HEK293T (cell line): ENCODE data around the gene CFAP43.

Experiments
- CTCF ChIA-PET: fragments of 350-600 bp; formaldehyde crosslinking; extraction: SDS; loops from one replicate; lab custom pipeline; 2021; ENCODE audit warnings: antibody characterized with exemption, inconsistent platforms; lab: Yijun Ruan, JAX
- POLR2A ChIA-PET: fragments of 350-600 bp; formaldehyde crosslinking; extraction: SDS; loops from one replicate; lab custom pipeline; 2020; ENCODE audit warnings: antibody characterized with exemption, inconsistent platforms; lab: Yijun Ruan, JAX
- DNase-seq: peaks from one replicate; pipeline ENCODE4 v3.0.0; 2012; ENCODE audit warnings: mixed read lengths; ENCODE audit errors: extremely low spot score
- ARNT ChIP-seq: fragments of 450-650 bp; IDR thresholded peaks from 2 replicates; pipeline ENCODE4 v1.6.1; 2017; ENCODE audit warnings: mild to moderate bottlenecking
- BHLHE40 ChIP-seq: fragments of 450-650 bp; IDR thresholded peaks from 2 replicates; pipeline ENCODE4 v1.6.1; 2016; ENCODE audit warnings: mild to moderate bottlenecking, moderate library complexity, borderline replicate concordance
- CTBP1 ChIP-seq: fragments of 450-650 bp; IDR thresholded peaks from 2 replicates; pipeline ENCODE4 v1.6.1; 2016; ENCODE audit warnings: borderline replicate concordance
- ELF4 ChIP-seq: fragments of 450-650 bp; IDR thresholded peaks from 2 replicates; pipeline ENCODE4 v1.6.1; 2017; ENCODE audit warnings: antibody characterized with exemption
- FOXA1 ChIP-seq: fragments of 450-650 bp; IDR thresholded peaks from 2 replicates; pipeline ENCODE4 v1.6.1; 2016; ENCODE audit warnings: mild to moderate bottlenecking
- FOXK2 ChIP-seq: fragments of 450-650 bp; IDR thresholded peaks from 2 replicates; pipeline ENCODE4 v1.6.1; 2016; ENCODE audit warnings: mild to moderate bottlenecking
- FOXM1 ChIP-seq: fragments of 450-650 bp; IDR thresholded peaks from 2 replicates; pipeline ENCODE4 v1.6.1; 2017; ENCODE audit warnings: mild to moderate bottlenecking, borderline replicate concordance
- HDGF ChIP-seq: fragments of 450-650 bp; IDR thresholded peaks from 2 replicates; pipeline ENCODE4 v1.6.1; 2017; ENCODE audit warnings: antibody characterized with exemption, borderline replicate concordance
- L3MBTL2 ChIP-seq: fragments of 450-650 bp; conservative IDR thresholded peaks from 2 replicates; pipeline ENCODE4 v1.6.1; 2016; ENCODE audit warnings: mild to moderate bottlenecking
- LEF1 ChIP-seq: fragments of 450-650 bp; IDR thresholded peaks from 2 replicates; pipeline ENCODE4 v1.6.1; 2017; ENCODE audit warnings: mild to moderate bottlenecking, borderline replicate concordance
- NFRKB ChIP-seq: fragments of 450-650 bp; IDR thresholded peaks from 2 replicates; pipeline ENCODE4 v1.6.1; 2016; ENCODE audit warnings: mild to moderate bottlenecking, moderate library complexity
- PKNOX1 ChIP-seq: fragments of 450-650 bp; IDR thresholded peaks from 2 replicates; pipeline ENCODE4 v1.6.1; 2016
- SP1 ChIP-seq: fragments of 450-650 bp; IDR thresholded peaks from 2 replicates; pipeline ENCODE4 v1.6.1; 2017
- SUZ12 ChIP-seq: fragments of 450-650 bp; IDR thresholded peaks from 2 replicates; pipeline ENCODE4 v1.6.1; 2016; ENCODE audit warnings: mild to moderate bottlenecking
- TARDBP ChIP-seq: fragments of 450-650 bp; IDR thresholded peaks from 2 replicates; pipeline ENCODE4 v1.6.1; 2016
- ZNF384 ChIP-seq: fragments of 450-650 bp; IDR thresholded peaks from 2 replicates; pipeline ENCODE4 v1.6.1; 2016

CFAP43 gene

GRCh38 chr10:104142081-104142480, 90.1 kb downstream of the CFAP43 start:
- no peak for DNase-seq
- TF ChIP-seq PKNOX1 (no peak), TARDBP (no peak), FOXM1 (no peak), ELF4 (no peak), SP1 (no peak), ARNT (no peak), BHLHE40 (no peak), ZNF384 (no peak)
- POLR2A ChIA-PET = no interaction called here
- CTCF ChIA-PET = no interaction called here

- ChIA-PET CTCF (interaction anchor here (0.5 to 0.9 kb wide), 3 partner anchors 9 to 92 kb away, joined by 3 to 5 read pairs (median 4); no protein-coding TSS in a partner anchor), POLR2A (interaction anchor here (2.2 kb wide), 1 partner anchor 18 kb away, joined by 10 read pairs; the partner anchor contains the start of gene SFR1)
- no peak for TF ChIP-seq ZNF384
- no peak for TF ChIP-seq L3MBTL2
- TF ChIP-seq TARDBP = no peak
- TF ChIP-seq BHLHE40 = no peak
- TF ChIP-seq SUZ12 = no peak
- no peak for TF ChIP-seq NFRKB
- TF ChIP-seq ARNT = no peak
- no peak for TF ChIP-seq HDGF
- TF ChIP-seq FOXK2 = no peak
- TF ChIP-seq FOXA1 = no peak
- no peak for TF ChIP-seq ELF4
- TF ChIP-seq FOXM1 = no peak
- no peak for TF ChIP-seq CTBP1
- DNase-seq = no peak
Observed at GRCh38 chr10:104139221-104139620, 92.9 kb downstream of the CFAP43 start.

GRCh38 chr10:104138131-104138530, 94.0 kb downstream of the CFAP43 start:
- CTCF ChIA-PET = no interaction called here
- POLR2A ChIA-PET = no interaction called here
- DNase-seq = no peak
- no peak for TF ChIP-seq FOXM1
- TF ChIP-seq ZNF384 = no peak
- TF ChIP-seq HDGF = no peak
- TF ChIP-seq ELF4 = no peak
- TF ChIP-seq FOXK2 = no peak
- TF ChIP-seq LEF1 = no peak
- no peak for TF ChIP-seq ARNT
- TF ChIP-seq TARDBP = no peak
- no peak for TF ChIP-seq L3MBTL2
- no peak for TF ChIP-seq SUZ12
- TF ChIP-seq BHLHE40 = no peak
- no peak for TF ChIP-seq PKNOX1
- no peak for TF ChIP-seq SP1

GRCh38 chr10:104130041-104130440, 102.1 kb downstream of the CFAP43 start:
- TF ChIP-seq FOXA1 (no peak), FOXK2 (no peak), PKNOX1 (no peak), CTBP1 (no peak), TARDBP (no peak), NFRKB (no peak), LEF1 (no peak), L3MBTL2 (no peak), BHLHE40 (no peak), ZNF384 (no peak), SP1 (no peak), HDGF (no peak), ARNT (no peak), SUZ12 (no peak), ELF4 (no peak), FOXM1 (no peak)
- POLR2A ChIA-PET = no interaction called here
- CTCF ChIA-PET = interaction anchor here (1.2 to 1.5 kb wide), 2 partner anchors 8 to 9 kb away, joined by 3 read pairs; partner anchors contain the start of gene SFR1
- DNase-seq = no peak

GRCh38 chr10:104128214-104128613, 104.0 kb downstream of the CFAP43 start:
- TF ChIP-seq CTBP1 = no peak
- TF ChIP-seq LEF1 = no peak
- no peak for TF ChIP-seq PKNOX1
- no peak for TF ChIP-seq HDGF
- no peak for TF ChIP-seq ZNF384
- no peak for TF ChIP-seq SP1
- TF ChIP-seq FOXK2 = no peak
- no peak for TF ChIP-seq ELF4
- no peak for TF ChIP-seq NFRKB
- no peak for TF ChIP-seq L3MBTL2
- DNase-seq = no peak
- CTCF ChIA-PET = no interaction called here
- POLR2A ChIA-PET = no interaction called here

- no peak for DNase-seq
- CTCF ChIA-PET = interaction anchor here (1.4 kb wide), 1 partner anchor 12 kb away, joined by 5 read pairs; no protein-coding TSS in a partner anchor
- POLR2A ChIA-PET = no interaction called here
Observed at GRCh38 chr10:104127411-104127810, 104.8 kb downstream of the CFAP43 start.

More at GRCh38 chr10:104127411-104127810, 104.8 kb downstream of the CFAP43 start:
- TF ChIP-seq FOXK2 (no peak), NFRKB (no peak), HDGF (no peak), ARNT (no peak), FOXA1 (no peak), FOXM1 (no peak), LEF1 (no peak), ELF4 (no peak), L3MBTL2 (no peak), CTBP1 (no peak), ZNF384 (no peak), SUZ12 (no peak), SP1 (no peak), TARDBP (no peak), PKNOX1 (no peak), BHLHE40 (no peak)
